ENCODE results near the gene LSM14A.

The LSM14A gene

GRCh38 chr19:34259367-34260095 lies 87.2 kb downstream of the LSM14A start:
- DNase-seq: no peak

DNA sequence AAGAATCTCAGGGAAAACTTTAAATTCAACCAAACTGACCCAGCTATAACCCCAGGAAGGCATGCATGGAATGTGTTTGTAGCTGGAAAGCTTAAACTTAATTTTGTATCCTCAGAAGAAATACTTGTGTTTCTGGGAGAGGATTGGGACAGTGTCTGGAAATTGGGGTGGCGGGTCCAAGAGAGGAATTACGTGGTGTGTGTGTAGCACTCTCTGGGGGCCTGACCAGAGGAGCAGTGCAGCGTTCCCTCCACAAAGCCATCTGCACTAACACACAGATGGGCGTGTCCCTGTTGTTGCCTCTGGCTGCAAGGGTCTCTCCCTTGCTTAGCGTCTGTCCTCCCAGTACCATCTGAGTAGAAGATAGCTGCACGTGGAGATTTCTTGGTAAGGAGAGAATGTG lies 88.5 kb downstream of the LSM14A start:
- no peak for DNase-seq

- DNase-seq: no peak
These were observed 89.2 kb downstream of the LSM14A start for GRCh38 chr19:34261334-34262109.

GRCh38 chr19:34263745-34264237 lies 91.5 kb downstream of the LSM14A start:
- no peak for DNase-seq

- no peak for DNase-seq
These were observed 92.9 kb downstream of the LSM14A start for GRCh38 chr19:34265221-34265650.

- no peak for DNase-seq
These were observed 96.8 kb downstream of the LSM14A start for GRCh38 chr19:34269081-34269480.

- no peak for DNase-seq
These were observed 97.2 kb downstream of the LSM14A start for GRCh38 chr19:34269489-34269888.

- peak; percentile 86 for DNase-seq
These were observed 97.8 kb downstream of the LSM14A start for GRCh38 chr19:34269968-34270621.

DNA sequence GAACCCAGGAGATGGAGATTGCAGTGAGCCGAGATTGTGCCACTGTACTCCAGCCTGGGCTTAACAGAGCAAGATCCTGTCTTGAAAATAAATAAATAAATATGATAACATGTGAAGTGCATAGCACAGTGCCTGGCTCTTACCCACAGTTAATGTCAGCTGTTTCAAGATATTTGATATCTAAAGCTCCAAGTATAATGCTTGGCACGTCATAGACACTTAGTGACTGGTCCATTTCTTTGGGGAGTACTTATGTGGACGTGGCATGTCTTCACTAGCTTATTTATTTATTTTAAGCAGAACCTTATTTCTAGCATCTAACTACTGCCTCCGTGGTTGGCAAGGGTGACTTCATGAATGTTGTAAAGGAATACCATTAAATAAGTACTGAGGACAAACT lies 100.8 kb downstream of the LSM14A start:
- no peak for DNase-seq

DNA sequence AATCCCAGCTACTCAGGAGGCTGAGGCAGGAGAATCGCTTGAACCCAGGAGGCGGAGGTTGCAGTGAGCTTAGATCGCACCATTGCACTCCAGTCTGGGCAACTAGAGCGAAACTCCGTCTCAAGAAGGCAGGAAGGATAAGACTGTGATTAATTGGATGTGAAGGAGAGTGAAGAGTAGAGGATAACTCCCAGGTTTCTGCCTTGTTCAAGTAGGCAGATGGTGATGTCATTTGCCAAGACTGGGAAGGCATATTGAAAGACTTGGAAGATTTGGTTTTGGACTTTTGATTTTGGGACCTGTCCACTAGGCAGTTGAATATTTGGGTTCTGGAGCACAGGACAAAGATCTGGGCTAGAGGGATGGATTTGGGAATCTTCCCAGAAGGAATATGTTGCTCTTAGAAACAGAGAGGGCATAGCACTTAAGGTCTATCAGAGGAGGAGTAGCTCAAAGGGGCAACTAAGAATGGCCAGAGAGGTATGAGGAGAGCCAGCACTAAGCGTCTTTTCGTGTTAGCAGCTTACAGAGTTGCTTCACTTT lies 102.1 kb downstream of the LSM14A start:
- no peak for DNase-seq

DNA sequence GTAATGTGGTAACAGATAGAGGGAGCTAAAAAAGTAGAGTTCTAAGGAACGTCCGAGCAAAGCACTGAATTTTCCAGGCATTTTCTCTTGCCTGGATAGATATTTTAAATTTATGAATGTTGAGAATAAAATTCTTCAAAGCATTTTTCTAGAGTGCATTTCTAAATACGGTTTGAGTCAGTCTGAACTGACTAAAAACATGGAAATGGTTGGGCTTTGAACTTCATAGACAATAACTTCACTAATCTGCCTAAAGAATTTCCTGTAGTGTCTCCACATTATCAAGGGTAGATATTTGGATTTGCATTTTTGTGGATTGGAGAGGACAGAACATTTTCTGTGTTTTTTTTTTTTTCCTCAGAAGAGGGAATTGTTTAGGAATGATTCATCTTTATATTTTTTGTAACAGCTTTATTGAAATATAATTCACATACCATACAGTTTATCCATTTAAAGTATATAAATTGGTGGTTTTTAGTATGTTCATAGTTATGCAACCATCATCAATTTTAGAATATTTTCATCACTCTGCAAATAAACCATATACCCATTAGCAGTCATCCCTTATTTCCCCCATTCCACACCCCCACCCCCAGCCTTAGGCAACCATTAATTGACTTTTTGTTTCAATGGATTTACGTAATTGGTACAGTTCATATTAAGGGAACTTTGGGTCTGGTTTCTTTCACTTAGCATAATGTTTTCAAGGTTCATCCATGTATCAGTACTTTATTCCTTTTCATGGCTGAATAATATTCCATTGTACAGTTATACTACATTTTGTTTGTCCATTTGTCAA lies 102.7 kb downstream of the LSM14A start:
- no peak for DNase-seq

DNA sequence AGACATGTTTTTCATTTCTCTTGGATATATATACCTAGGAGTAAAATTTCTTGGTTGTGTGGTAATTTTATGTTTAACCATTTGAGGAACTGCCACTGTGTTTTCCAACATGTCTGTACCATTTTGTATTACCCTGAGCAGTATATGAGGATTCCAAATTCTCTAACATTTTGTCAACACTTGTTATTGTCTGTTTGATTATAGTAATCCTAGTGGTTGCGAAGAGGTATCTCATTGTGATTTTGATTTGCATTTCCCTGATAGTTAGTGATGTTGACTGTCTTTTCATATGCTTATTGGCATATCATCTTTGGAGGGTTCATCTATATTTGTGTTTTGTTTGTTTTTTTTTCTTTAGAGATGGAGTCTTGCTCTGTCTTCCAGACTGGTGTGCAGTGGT lies 103.4 kb downstream of the LSM14A start:
- DNase-seq: no peak

DNA sequence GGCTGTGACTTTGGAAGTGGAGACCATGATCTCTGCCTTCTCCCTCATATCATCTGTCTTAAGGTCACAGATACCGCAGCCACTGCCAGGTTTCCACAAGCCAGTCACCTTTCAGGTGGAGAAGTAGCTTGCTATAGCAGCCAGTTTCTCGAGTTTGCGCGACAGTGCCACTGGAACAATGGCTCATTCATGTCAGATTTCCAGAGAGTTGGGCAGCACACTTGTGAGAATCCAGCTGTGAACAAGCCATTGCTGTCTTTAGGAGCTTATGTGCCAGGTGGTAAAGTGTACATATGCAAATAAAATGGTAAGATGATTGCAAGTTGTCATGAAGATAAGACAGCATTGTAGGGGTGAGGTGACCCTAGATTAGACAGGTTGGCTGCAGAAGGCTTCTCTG lies 104.3 kb downstream of the LSM14A start:
- DNase-seq: no peak

DNA sequence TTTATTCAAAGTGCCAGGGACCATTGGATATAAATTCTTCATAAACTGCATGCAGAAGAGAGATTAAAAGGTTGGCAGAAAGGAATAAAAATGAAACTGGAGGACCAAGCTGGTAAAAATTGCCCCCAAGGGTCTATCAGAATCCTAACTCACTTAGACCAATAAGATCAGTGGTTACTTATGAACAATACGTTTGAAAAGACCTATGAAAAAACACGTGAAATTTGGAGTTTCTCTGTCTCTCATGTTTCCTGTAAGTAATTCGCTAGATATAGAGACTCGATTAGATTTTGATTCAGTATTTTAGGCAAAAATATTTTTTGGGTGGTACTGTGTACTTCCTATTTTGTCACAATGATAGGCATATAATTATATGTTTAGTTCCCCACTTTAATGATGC lies 104.9 kb downstream of the LSM14A start:
- DNase-seq: no peak

- no peak for DNase-seq
These were observed 106.5 kb downstream of the LSM14A start for GRCh38 chr19:34278783-34279182.

All from CD4-positive, alpha-beta T cell treated with Interleukin-1 beta for 1 hour (primary cell).